ENCODE measurements around the gene GSK3A.

The GSK3A gene

GRCh38 chr19:42286349-42287016 lies 44.1 kb upstream of the GSK3A start:
- Histone ChIP-seq H3K36me3 (ENCODE audit: control insufficient read depth, insufficient read depth, low read length) (peaks cover 47% of the 10 kb centered on the region), H3K4me3 (ENCODE audit: insufficient read depth, low read depth, low read length, poor library complexity, severe bottlenecking) (no peak overlapping the region), H3K9me3 (ENCODE audit: control insufficient read depth, low read length) (no peaks in the 10 kb centered on the region), H3K27ac (ENCODE audit: insufficient read depth, low read length, poor library complexity, severe bottlenecking) (no peak overlapping the region), H3K27me3 (replicated peaks; ENCODE audit: control insufficient read depth, insufficient read depth, low read length, poor library complexity, severe bottlenecking) (no peaks in the 10 kb centered on the region), H3K4me1 (ENCODE audit: control insufficient read depth, insufficient read depth, low read length, poor library complexity, severe bottlenecking) (peaks cover 28% of the 10 kb centered on the region)
- no peak for DNase-seq

GRCh38 chr19:42285988-42286348 lies 43.6 kb upstream of the GSK3A start:
- Histone ChIP-seq H3K4me3 (ENCODE audit: insufficient read depth, low read depth, low read length, poor library complexity, severe bottlenecking) (no peak overlapping the region), H3K4me1 (ENCODE audit: control insufficient read depth, insufficient read depth, low read length, poor library complexity, severe bottlenecking) (peaks cover 33% of the 10 kb centered on the region), H3K27me3 (replicated peaks; ENCODE audit: control insufficient read depth, insufficient read depth, low read length, poor library complexity, severe bottlenecking) (no peaks in the 10 kb centered on the region), H3K36me3 (ENCODE audit: control insufficient read depth, insufficient read depth, low read length) (peaks cover 43% of the 10 kb centered on the region), H3K9me3 (ENCODE audit: control insufficient read depth, low read length) (no peaks in the 10 kb centered on the region), H3K27ac (ENCODE audit: insufficient read depth, low read length, poor library complexity, severe bottlenecking) (no peak overlapping the region)
- no peak for DNase-seq

GRCh38 chr19:42285541-42285941 lies 43.1 kb upstream of the GSK3A start:
- Histone ChIP-seq H3K27me3 (replicated peaks; ENCODE audit: control insufficient read depth, insufficient read depth, low read length, poor library complexity, severe bottlenecking) (no peaks in the 10 kb centered on the region), H3K36me3 (ENCODE audit: control insufficient read depth, insufficient read depth, low read length) (peaks cover 39% of the 10 kb centered on the region), H3K4me1 (ENCODE audit: control insufficient read depth, insufficient read depth, low read length, poor library complexity, severe bottlenecking) (peaks cover 33% of the 10 kb centered on the region), H3K27ac (ENCODE audit: insufficient read depth, low read length, poor library complexity, severe bottlenecking) (peak overlapping the region; percentile 72), H3K9me3 (ENCODE audit: control insufficient read depth, low read length) (no peaks in the 10 kb centered on the region), H3K4me3 (ENCODE audit: insufficient read depth, low read depth, low read length, poor library complexity, severe bottlenecking) (no peak overlapping the region)
- no peak for DNase-seq

- Histone ChIP-seq H3K36me3 (ENCODE audit: control insufficient read depth, insufficient read depth, low read length) (peaks cover 31% of the 10 kb centered on the region), H3K27me3 (replicated peaks; ENCODE audit: control insufficient read depth, insufficient read depth, low read length, poor library complexity, severe bottlenecking) (no peaks in the 10 kb centered on the region), H3K9me3 (ENCODE audit: control insufficient read depth, low read length) (no peaks in the 10 kb centered on the region), H3K4me3 (ENCODE audit: insufficient read depth, low read depth, low read length, poor library complexity, severe bottlenecking) (peak overlapping the region; percentile 67), H3K27ac (ENCODE audit: insufficient read depth, low read length, poor library complexity, severe bottlenecking) (peak overlapping the region; percentile 72), H3K4me1 (ENCODE audit: control insufficient read depth, insufficient read depth, low read length, poor library complexity, severe bottlenecking) (peaks cover 33% of the 10 kb centered on the region)
- DNase-seq, result no peak
These were observed 42.4 kb upstream of the GSK3A start for GRCh38 chr19:42284591-42285341.

- H3K4me3 ChIP-seq (ENCODE audit: insufficient read depth, low read depth, low read length, poor library complexity, severe bottlenecking), result no peak overlapping the region
- no peaks in the 10 kb centered on the region for H3K27me3 ChIP-seq (replicated peaks; ENCODE audit: control insufficient read depth, insufficient read depth, low read length, poor library complexity, severe bottlenecking)
- H3K4me1 ChIP-seq (ENCODE audit: control insufficient read depth, insufficient read depth, low read length, poor library complexity, severe bottlenecking), result peaks cover 39% of the 10 kb centered on the region
- H3K27ac ChIP-seq (ENCODE audit: insufficient read depth, low read length, poor library complexity, severe bottlenecking), result peak overlapping the region; percentile 57
- H3K36me3 ChIP-seq (ENCODE audit: control insufficient read depth, insufficient read depth, low read length), result peaks cover 26% of the 10 kb centered on the region
- no peaks in the 10 kb centered on the region for H3K9me3 ChIP-seq (ENCODE audit: control insufficient read depth, low read length)
- DNase-seq, result peak; percentile 79 to 85 (median 83)
These were observed 41.7 kb upstream of the GSK3A start for GRCh38 chr19:42284066-42284501.

- peak overlapping the region; percentile 49 for H3K4me3 ChIP-seq (ENCODE audit: insufficient read depth, low read depth, low read length, poor library complexity, severe bottlenecking)
- no peaks in the 10 kb centered on the region for H3K9me3 ChIP-seq (ENCODE audit: control insufficient read depth, low read length)
- H3K27ac ChIP-seq (ENCODE audit: insufficient read depth, low read length, poor library complexity, severe bottlenecking), result peak overlapping the region; percentile 85
- DNase-seq, result peak; percentile 94 to 95 (median 95)
- H3K4me1 ChIP-seq (ENCODE audit: control insufficient read depth, insufficient read depth, low read length, poor library complexity, severe bottlenecking), result peaks cover 41% of the 10 kb centered on the region
- H3K36me3 ChIP-seq (ENCODE audit: control insufficient read depth, insufficient read depth, low read length), result peaks cover 20% of the 10 kb centered on the region
- H3K27me3 ChIP-seq (replicated peaks; ENCODE audit: control insufficient read depth, insufficient read depth, low read length, poor library complexity, severe bottlenecking), result no peaks in the 10 kb centered on the region
These were observed 41.0 kb upstream of the GSK3A start for GRCh38 chr19:42283188-42284065.

- Histone ChIP-seq H3K4me3 (ENCODE audit: insufficient read depth, low read depth, low read length, poor library complexity, severe bottlenecking) (peak overlapping the region; percentile 49), H3K36me3 (ENCODE audit: control insufficient read depth, insufficient read depth, low read length) (peaks cover 13% of the 10 kb centered on the region)
- no peak for DNase-seq
These were observed 40.4 kb upstream of the GSK3A start for GRCh38 chr19:42282819-42283187.

GRCh38 chr19:42281827-42282762 lies 39.7 kb upstream of the GSK3A start:
- no peaks in the 10 kb centered on the region for H3K27me3 ChIP-seq (replicated peaks; ENCODE audit: control insufficient read depth, insufficient read depth, low read length, poor library complexity, severe bottlenecking)
- peaks cover 6% of the 10 kb centered on the region for H3K36me3 ChIP-seq (ENCODE audit: control insufficient read depth, insufficient read depth, low read length)
- peak overlapping the region; percentile 11 for H3K4me3 ChIP-seq (ENCODE audit: insufficient read depth, low read depth, low read length, poor library complexity, severe bottlenecking)
- H3K9me3 ChIP-seq (ENCODE audit: control insufficient read depth, low read length), result no peaks in the 10 kb centered on the region
- peak overlapping the region; percentile 75 for H3K27ac ChIP-seq (ENCODE audit: insufficient read depth, low read length, poor library complexity, severe bottlenecking)
- peaks cover 41% of the 10 kb centered on the region for H3K4me1 ChIP-seq (ENCODE audit: control insufficient read depth, insufficient read depth, low read length, poor library complexity, severe bottlenecking)
- DNase-seq, result no peak

More at GRCh38 chr19:42282819-42283187, 40.4 kb upstream of the GSK3A start:
- H3K9me3 ChIP-seq (ENCODE audit: control insufficient read depth, low read length), result no peaks in the 10 kb centered on the region
- peaks cover 41% of the 10 kb centered on the region for H3K4me1 ChIP-seq (ENCODE audit: control insufficient read depth, insufficient read depth, low read length, poor library complexity, severe bottlenecking)
- H3K27ac ChIP-seq (ENCODE audit: insufficient read depth, low read length, poor library complexity, severe bottlenecking), result peak overlapping the region; percentile 85
- no peaks in the 10 kb centered on the region for H3K27me3 ChIP-seq (replicated peaks; ENCODE audit: control insufficient read depth, insufficient read depth, low read length, poor library complexity, severe bottlenecking)

GRCh38 chr19:42281146-42281826 lies 38.9 kb upstream of the GSK3A start:
- peak overlapping the region; percentile 5 for H3K4me3 ChIP-seq (ENCODE audit: insufficient read depth, low read depth, low read length, poor library complexity, severe bottlenecking)
- no peaks in the 10 kb centered on the region for H3K27me3 ChIP-seq (replicated peaks; ENCODE audit: control insufficient read depth, insufficient read depth, low read length, poor library complexity, severe bottlenecking)
- peak in 1 of 3 donors; percentile 22 for DNase-seq
- no peaks in the 10 kb centered on the region for H3K9me3 ChIP-seq (ENCODE audit: control insufficient read depth, low read length)
- peaks cover 46% of the 10 kb centered on the region for H3K4me1 ChIP-seq (ENCODE audit: control insufficient read depth, insufficient read depth, low read length, poor library complexity, severe bottlenecking)
- peak overlapping the region; percentile 75 for H3K27ac ChIP-seq (ENCODE audit: insufficient read depth, low read length, poor library complexity, severe bottlenecking)
- H3K36me3 ChIP-seq (ENCODE audit: control insufficient read depth, insufficient read depth, low read length), result no peaks in the 10 kb centered on the region

Data from effector memory CD4-positive, alpha-beta T cell (primary cell).